K562 (cell line): ENCODE measurements around the gene PLEKHA7. TPM values are rescaled to one million over a fixed set of nuclear protein-coding genes. Genes with fewer than 3 reads are reported as not detected.
A peak's percentile ranks its signal among the peaks of the same experiment; 100 is the strongest.

Experiments
- ATAC-seq: fragments of 200-7000 bp; cut with Tn5 transposase; 3 replicates; pipeline ENCODE4 v1.9.1; 2020; ENCODE audit warnings: moderate library complexity
- BruUV-seq: library from RNA; stranded (reverse); fragments of 400-500 nt; replicated peaks from 2 replicates; lab custom pipeline; 2021; lab: Mats Ljungman, UMichigan
- CTCF ChIA-PET: fragments of 300-600 bp; formaldehyde crosslinking; extraction: SDS; loops from one replicate; lab custom pipeline; 2021; ENCODE audit warnings: low intra/inter-chr PET ratio; lab: Yijun Ruan, JAX
- POLR2A ChIA-PET: fragments of 300-600, 350-650 bp; sonication (Branson Sonifier 250); formaldehyde crosslinking; extraction: SDS; loops from one replicate; lab custom pipeline; 2021; ENCODE audit warnings: antibody characterized with exemption, inconsistent platforms; lab: Yijun Ruan, JAX
- DNase-seq, 4 experiments: peaks; one replicate each; pipeline versions ENCODE4 v3.0.0 to v3.0.0-alpha.2; 2011 to 2018; ENCODE audit warnings: low spot score in 3 of 4, mixed read lengths in 3 of 4; ENCODE audit errors: extremely low read depth in 1 of 4
- FAIRE-seq: peaks from 2 replicates; lab custom pipeline; 2011; peaks lifted over from hg19 to GRCh38; lab: Jason Lieb, UNC
- H2AFZ ChIP-seq: 2 replicates; pipeline ENCODE4 v1.6.0; 2011; ENCODE audit warnings: low read depth, low read length, control low read depth, inconsistent platforms
- H3K27ac ChIP-seq: fragments of 200-600 bp; 3 replicates; pipeline ENCODE4 v1.8.0; 2011; ENCODE audit warnings: low read depth, mild to moderate bottlenecking, control low read depth, inconsistent platforms, low read length, moderate library complexity, mixed read lengths; ENCODE audit errors: extremely low read depth
- H3K27me3 ChIP-seq, 2 experiments: fragments of 300-600 bp in 1 of 2; 2 replicates in 1 of 2; 3 replicates in 1 of 2; pipeline versions ENCODE4 v1.6.0 to v1.8.0; 2011; ENCODE audit warnings: inconsistent platforms in 2 of 2, low read length in 2 of 2, mild to moderate bottlenecking in 1 of 2, mixed read lengths in 1 of 2, moderate library complexity in 1 of 2; ENCODE audit not compliant: control insufficient read depth in 2 of 2, insufficient read depth in 2 of 2
- H3K36me3 ChIP-seq: fragments of 300-600 bp; 3 replicates; pipeline ENCODE4 v1.8.0; 2011; ENCODE audit warnings: mild to moderate bottlenecking, low read length, inconsistent platforms; ENCODE audit not compliant: control insufficient read depth, insufficient read depth
- H3K4me1 ChIP-seq, 2 experiments: fragments of 200-600 bp in 1 of 2; replicated peaks in 1 of 2; 2 replicates in 1 of 2; 3 replicates in 1 of 2; pipeline versions ENCODE4 v1.5.1 to v1.8.0; 2011; ENCODE audit warnings: inconsistent platforms in 2 of 2, low read length in 2 of 2, mild to moderate bottlenecking in 1 of 2, mixed read lengths in 1 of 2, moderate library complexity in 1 of 2; ENCODE audit not compliant: control insufficient read depth in 2 of 2, insufficient read depth in 2 of 2
- H3K4me2 ChIP-seq: 2 replicates; pipeline ENCODE4 v1.6.1; 2011; ENCODE audit warnings: low read length, control low read depth, inconsistent platforms, mixed read lengths; ENCODE audit not compliant: insufficient read depth
- H3K4me3 ChIP-seq: fragments of 200-600 bp; sonication (generic), shearing (Covaris generic); 2 replicates; pipeline ENCODE4 v1.5.1; 2016; ENCODE audit warnings: control low read depth, inconsistent platforms
- H3K79me2 ChIP-seq: fragments of 200-600 bp; 3 replicates; pipeline ENCODE4 v1.8.0; 2011; ENCODE audit warnings: low read length, inconsistent platforms; ENCODE audit not compliant: control insufficient read depth, insufficient read depth
- H3K9ac ChIP-seq, 2 experiments: 2 replicates each; pipeline versions ENCODE4 v1.6.0 to v1.6.1; 2011; ENCODE audit warnings: low read depth in 2 of 2, low read length in 2 of 2, control low read depth in 1 of 2, inconsistent platforms in 1 of 2, mild to moderate bottlenecking in 1 of 2, mixed read lengths in 1 of 2; ENCODE audit not compliant: insufficient read depth in 1 of 2
- H3K9me1 ChIP-seq: one replicate; pipeline ENCODE4 v1.6.0; 2011; ENCODE audit warnings: inconsistent platforms, mild to moderate bottlenecking, low read length, moderate library complexity; ENCODE audit not compliant: control insufficient read depth, insufficient read depth
- H3K9me3 ChIP-seq: replicated peaks from 2 replicates; pipeline ENCODE4 v1.5.1; 2011; ENCODE audit warnings: low read depth, low read length, inconsistent platforms; ENCODE audit not compliant: control insufficient read depth, insufficient read depth
- H4K20me1 ChIP-seq: replicated peaks from 2 replicates; pipeline ENCODE4 v1.6.1; 2011; ENCODE audit warnings: low read length, inconsistent platforms, mixed read lengths; ENCODE audit not compliant: control insufficient read depth, insufficient read depth
- NEUROD1 ChIP-seq: fragments of 150-350 bp; IDR thresholded peaks from 2 replicates; pipeline ENCODE4 v1.6.1; 2014; ENCODE audit warnings: borderline replicate concordance, low read length, low read depth; ENCODE audit not compliant: partially characterized antibody
- PML ChIP-seq: IDR thresholded peaks from 2 replicates; pipeline ENCODE4 v1.6.1; 2012; ENCODE audit warnings: low read length, inconsistent platforms
- PTRF ChIP-seq: fragments of 450-650 bp; IDR thresholded peaks from 2 replicates; pipeline ENCODE4 v1.6.1; 2016; ENCODE audit warnings: mild to moderate bottlenecking, missing genetic modification characterization, missing compliant biosample characterization
- RBM14 ChIP-seq: fragments of 200-400 bp; formaldehyde crosslinking; IDR thresholded peaks from 2 replicates; pipeline ENCODE4 v1.6.1; 2018; ENCODE audit warnings: low read depth, mild to moderate bottlenecking, low read length, moderate library complexity, borderline replicate concordance; ENCODE audit not compliant: insufficient read depth
- SPI1 ChIP-seq: IDR thresholded peaks from 2 replicates; pipeline ENCODE4 v1.6.1; 2011; ENCODE audit warnings: low read depth, low read length, control low read depth, borderline replicate concordance
- ZNF232 ChIP-seq: sonication (generic); formaldehyde crosslinking; IDR thresholded peaks from 2 replicates; pipeline ENCODE4 v1.8.0; 2022; ENCODE audit warnings: mild to moderate bottlenecking, missing genetic modification reagents
- ZNF282 ChIP-seq: sonication (generic); formaldehyde crosslinking; IDR thresholded peaks from 2 replicates; pipeline ENCODE4 v1.8.1; 2023; ENCODE audit warnings: missing genetic modification reagents
- ZNF324 ChIP-seq: fragments of 250-450 bp; sonication (Bioruptor Pico); IDR thresholded peaks from 2 replicates; pipeline ENCODE4 v1.4.0; 2020; ENCODE audit warnings: mild to moderate bottlenecking
- WGBS: fragments of 100-300 bp; shearing (Covaris generic); methylation state at CpG from one replicate; pipeline ENCODE4 v1.1.6; 2016; ENCODE audit warnings: low coverage, mixed read lengths; ENCODE audit not compliant: insufficient coverage; ENCODE audit errors: missing lambda C conversion rate; 5-methylcytosine and 5-hydroxymethylcytosine counted together
- in situ Hi-C: fragments of 300-500 bp; cut with MboI; formaldehyde crosslinking; loops from 4 replicates; pipeline ENCODE4 v1.15.0; 2018; ENCODE audit warnings: inconsistent platforms, mixed read lengths
- intact Hi-C: fragments of 100-400 bp; cut with micrococcal nuclease; formaldehyde crosslinking; loops from 2 replicates; pipeline ENCODE4 v1.14.2; 2022
- polyA plus RNA-seq, 8 experiments: library from polyadenylated mRNA; depleted of rRNA in 4 of 8; stranded (reverse) in 5 of 8; unstranded in 3 of 8; fragments of >200 nt; fragmentation: Nextera tagmentation in 2 of 8; fragmentation: Illumina TruSeq in 1 of 8; extraction: Ambion mirVana in 2 of 8; extraction: Trizol in 1 of 8; gene quantifications; 2 replicates each; pipeline versions ENCODE4 v1.2.1 to v1.2.3, GENCODE V29; 2011 to 2014; ENCODE audit warnings: inconsistent platforms in 1 of 8, missing spikeins in 1 of 8
- total RNA-seq, 7 experiments: library from RNA; depleted of rRNA in 6 of 7; stranded (reverse); fragments of >200 nt in 6 of 7; fragmentation: Illumina TruSeq in 2 of 7; extraction: Trizol in 2 of 7; gene quantifications; 2 replicates each; pipeline versions ENCODE4 v1.2.1 to v1.2.3, GENCODE V29; 2011 to 2021; ENCODE audit warnings: low replicate concordance in 1 of 7
- TF ChIP-seq, protein P1 (sequence below), 2 experiments: IDR thresholded peaks in 1 of 2; conservative IDR thresholded peaks in 1 of 2; 2 replicates each; pipeline ENCODE4 v1.6.1; 2016; ENCODE audit warnings: low read depth in 2 of 2, mild to moderate bottlenecking in 1 of 2, missing compliant biosample characterization in 1 of 2, missing genetic modification characterization in 1 of 2, moderate library complexity in 1 of 2
- TF ChIP-seq, protein P2 (sequence below), 2 experiments: fragments of 450-650 bp; IDR thresholded peaks; 2 replicates each; pipeline ENCODE4 v1.6.1; 2016
- TF ChIP-seq, protein P3 (sequence below): fragments of 200-800 bp; sonication (Bioruptor generic); IDR thresholded peaks from 2 replicates; pipeline ENCODE4 v1.6.1; 2017; ENCODE audit warnings: missing genetic modification characterization, missing compliant biosample characterization
- TF ChIP-seq, protein P4 (sequence below): fragments of 450-650 bp; conservative IDR thresholded peaks from 2 replicates; pipeline ENCODE4 v1.6.1; 2016; ENCODE audit warnings: missing genetic modification characterization, low read depth, mild to moderate bottlenecking, control low read depth, missing compliant biosample characterization
- TF ChIP-seq, protein P5 (sequence below): fragments of 450-650 bp; formaldehyde crosslinking; conservative IDR thresholded peaks from 2 replicates; pipeline ENCODE4 v1.4.0; 2022; ENCODE audit warnings: mild to moderate bottlenecking, missing genetic modification characterization

PLEKHA7 gene
- total and polyA plus RNA-seq, 9 of the 15 experiments (the other 6 are each of a cell fraction or from before 2014, with no cell fraction given), result 0.06 to 0.77 (median 0.20) TPM; not detected in 1

DNA sequence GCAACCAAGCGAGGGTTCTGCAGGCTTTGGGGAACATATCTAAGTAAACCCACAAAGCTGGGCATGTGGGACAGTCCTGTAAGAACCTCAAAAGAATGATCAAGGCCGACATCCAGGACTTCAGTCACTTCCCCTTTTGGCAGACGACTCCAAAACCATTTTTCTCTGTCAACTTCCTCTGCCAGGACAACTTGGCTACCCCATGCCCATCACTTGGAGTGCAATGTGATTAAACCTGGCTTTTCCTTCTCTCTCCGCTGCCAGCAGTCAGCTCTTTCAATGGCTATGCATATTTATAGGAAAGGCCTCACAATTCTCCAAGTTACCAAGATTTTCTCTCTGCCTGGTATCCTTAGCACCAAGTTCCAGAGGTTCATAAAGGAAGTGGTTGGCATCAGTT lies 196.9 kb downstream of the PLEKHA7 start:
- ATAC-seq, result no peak
- POLR2A ChIA-PET, result interaction anchor here (0.6 kb wide), 1 partner anchor 196 kb away, joined by 3 read pairs; no protein-coding TSS in a partner anchor
- Histone ChIP-seq H2AFZ (no peak overlapping the region), H3K9me3 (no peaks in the 10 kb centered on the region), H3K27ac (no peak overlapping the region), H3K27me3 (peaks cover 37 to 63% of the 10 kb centered on the region in 2 experiments), H3K79me2 (no peaks in the 10 kb centered on the region), H3K9ac (no peak overlapping the region), H3K36me3 (no peaks in the 10 kb centered on the region), H4K20me1 (no peaks in the 10 kb centered on the region), H3K4me2 (no peak overlapping the region), H3K4me1 (peaks cover 5 to 11% of the 10 kb centered on the region in 2 experiments; a peak in 3 of 5 replicates), H3K9me1 (no peaks in the 10 kb centered on the region), H3K4me3 (no peak overlapping the region)
- in situ Hi-C loops (loop anchor here (5.0 kb wide), 1 partner anchor 245 kb away; no protein-coding TSS in a partner anchor), intact Hi-C loops (no loop called here)
- BruUV-seq, result no TSS peak
- FAIRE-seq, result no peak
- CTCF ChIA-PET, result no interaction called here
- no peak for DNase-seq
- 6% methylated on average over 4 of the region's 4 CpGs for WGBS
- TF ChIP-seq RBM14 (no peak), ZNF232 (CRISPR knock-in tag) (no peak), ZNF282 (CRISPR knock-in tag) (no peak), ZNF324 (CRISPR knock-in tag) (no peak), NEUROD1 (no peak), SPI1 (peak; percentile 91), PML (no peak), PTRF (tag) (no peak)
- TF ChIP-seq, protein P1, sequence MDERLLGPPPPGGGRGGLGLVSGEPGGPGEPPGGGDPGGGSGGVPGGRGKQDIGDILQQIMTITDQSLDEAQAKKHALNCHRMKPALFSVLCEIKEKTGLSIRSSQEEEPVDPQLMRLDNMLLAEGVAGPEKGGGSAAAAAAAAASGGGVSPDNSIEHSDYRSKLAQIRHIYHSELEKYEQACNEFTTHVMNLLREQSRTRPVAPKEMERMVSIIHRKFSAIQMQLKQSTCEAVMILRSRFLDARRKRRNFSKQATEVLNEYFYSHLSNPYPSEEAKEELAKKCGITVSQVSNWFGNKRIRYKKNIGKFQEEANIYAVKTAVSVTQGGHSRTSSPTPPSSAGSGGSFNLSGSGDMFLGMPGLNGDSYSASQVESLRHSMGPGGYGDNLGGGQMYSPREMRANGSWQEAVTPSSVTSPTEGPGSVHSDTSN (CRISPR knock-in tag; IDR thresholded peaks at IDR 0.05; ENCODE audit: low read depth), result no peak
- TF ChIP-seq, protein P1 (tag; conservative IDR thresholded peaks at IDR 0.05; ENCODE audit: low read depth), result 0 out of 2 replicates have a peak, but pooled peaks have one; percentile 22
- TF ChIP-seq, protein P2, sequence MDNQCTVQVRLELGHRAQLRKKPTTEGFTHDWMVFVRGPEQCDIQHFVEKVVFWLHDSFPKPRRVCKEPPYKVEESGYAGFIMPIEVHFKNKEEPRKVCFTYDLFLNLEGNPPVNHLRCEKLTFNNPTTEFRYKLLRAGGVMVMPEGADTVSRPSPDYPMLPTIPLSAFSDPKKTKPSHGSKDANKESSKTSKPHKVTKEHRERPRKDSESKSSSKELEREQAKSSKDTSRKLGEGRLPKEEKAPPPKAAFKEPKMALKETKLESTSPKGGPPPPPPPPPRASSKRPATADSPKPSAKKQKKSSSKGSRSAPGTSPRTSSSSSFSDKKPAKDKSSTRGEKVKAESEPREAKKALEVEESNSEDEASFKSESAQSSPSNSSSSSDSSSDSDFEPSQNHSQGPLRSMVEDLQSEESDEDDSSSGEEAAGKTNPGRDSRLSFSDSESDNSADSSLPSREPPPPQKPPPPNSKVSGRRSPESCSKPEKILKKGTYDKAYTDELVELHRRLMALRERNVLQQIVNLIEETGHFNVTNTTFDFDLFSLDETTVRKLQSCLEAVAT (IDR thresholded peaks at IDR 0.05), result no peak
- TF ChIP-seq, protein P3, sequence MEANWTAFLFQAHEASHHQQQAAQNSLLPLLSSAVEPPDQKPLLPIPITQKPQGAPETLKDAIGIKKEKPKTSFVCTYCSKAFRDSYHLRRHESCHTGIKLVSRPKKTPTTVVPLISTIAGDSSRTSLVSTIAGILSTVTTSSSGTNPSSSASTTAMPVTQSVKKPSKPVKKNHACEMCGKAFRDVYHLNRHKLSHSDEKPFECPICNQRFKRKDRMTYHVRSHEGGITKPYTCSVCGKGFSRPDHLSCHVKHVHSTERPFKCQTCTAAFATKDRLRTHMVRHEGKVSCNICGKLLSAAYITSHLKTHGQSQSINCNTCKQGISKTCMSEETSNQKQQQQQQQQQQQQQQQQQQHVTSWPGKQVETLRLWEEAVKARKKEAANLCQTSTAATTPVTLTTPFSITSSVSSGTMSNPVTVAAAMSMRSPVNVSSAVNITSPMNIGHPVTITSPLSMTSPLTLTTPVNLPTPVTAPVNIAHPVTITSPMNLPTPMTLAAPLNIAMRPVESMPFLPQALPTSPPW (CRISPR knock-in tag), result no peak
- TF ChIP-seq, protein P4, sequence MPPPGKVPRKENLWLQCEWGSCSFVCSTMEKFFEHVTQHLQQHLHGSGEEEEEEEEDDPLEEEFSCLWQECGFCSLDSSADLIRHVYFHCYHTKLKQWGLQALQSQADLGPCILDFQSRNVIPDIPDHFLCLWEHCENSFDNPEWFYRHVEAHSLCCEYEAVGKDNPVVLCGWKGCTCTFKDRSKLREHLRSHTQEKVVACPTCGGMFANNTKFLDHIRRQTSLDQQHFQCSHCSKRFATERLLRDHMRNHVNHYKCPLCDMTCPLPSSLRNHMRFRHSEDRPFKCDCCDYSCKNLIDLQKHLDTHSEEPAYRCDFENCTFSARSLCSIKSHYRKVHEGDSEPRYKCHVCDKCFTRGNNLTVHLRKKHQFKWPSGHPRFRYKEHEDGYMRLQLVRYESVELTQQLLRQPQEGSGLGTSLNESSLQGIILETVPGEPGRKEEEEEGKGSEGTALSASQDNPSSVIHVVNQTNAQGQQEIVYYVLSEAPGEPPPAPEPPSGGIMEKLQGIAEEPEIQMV, result no peak
- TF ChIP-seq, protein P5, sequence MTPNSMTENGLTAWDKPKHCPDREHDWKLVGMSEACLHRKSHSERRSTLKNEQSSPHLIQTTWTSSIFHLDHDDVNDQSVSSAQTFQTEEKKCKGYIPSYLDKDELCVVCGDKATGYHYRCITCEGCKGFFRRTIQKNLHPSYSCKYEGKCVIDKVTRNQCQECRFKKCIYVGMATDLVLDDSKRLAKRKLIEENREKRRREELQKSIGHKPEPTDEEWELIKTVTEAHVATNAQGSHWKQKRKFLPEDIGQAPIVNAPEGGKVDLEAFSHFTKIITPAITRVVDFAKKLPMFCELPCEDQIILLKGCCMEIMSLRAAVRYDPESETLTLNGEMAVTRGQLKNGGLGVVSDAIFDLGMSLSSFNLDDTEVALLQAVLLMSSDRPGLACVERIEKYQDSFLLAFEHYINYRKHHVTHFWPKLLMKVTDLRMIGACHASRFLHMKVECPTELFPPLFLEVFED, result no peak
